Upper lobe of left lung (tissue), 6 donors: ENCODE results near the gene DYRK2. TPM values are rescaled to one million over a fixed set of nuclear protein-coding genes. Genes with fewer than 3 reads are reported as not detected.

Source experiments
- ATAC-seq, 2 donors: fragments of 200-7000 bp; cut with Tn5 transposase; one replicate each; pipeline ENCODE4 v1.9.1; 2022; ENCODE audit warnings: mild to moderate bottlenecking in 2 of 2, moderate library complexity in 2 of 2; ENCODE audit not compliant: low FRiP score in 2 of 2
- DNase-seq, 2 donors: peaks; one replicate each; pipeline ENCODE4 v3.0.0-alpha.2; 2019 to 2020
- H3K27ac ChIP-seq, 4 donors: fragments of 200-600 bp; sonication (generic); one replicate each; pipeline ENCODE4 v1.5.1; 2016 to 2019
- H3K27me3 ChIP-seq, 4 donors: fragments of 200-600 bp; sonication (generic); one replicate each; pipeline ENCODE4 v1.5.1; 2017 to 2019
- H3K36me3 ChIP-seq, 4 donors: fragments of 200-600 bp; sonication (generic); one replicate each; pipeline ENCODE4 v1.5.1; 2016 to 2019
- H3K4me1 ChIP-seq, 4 donors: fragments of 200-600 bp; sonication (generic); one replicate each; pipeline ENCODE4 v1.5.1; 2018 to 2019
- H3K4me3 ChIP-seq, 4 donors: fragments of 200-600 bp; sonication (generic); one replicate each; pipeline ENCODE4 v1.5.1; 2017 to 2019; ENCODE audit warnings: mild to moderate bottlenecking in 2 of 4, moderate library complexity in 1 of 4
- H3K9me3 ChIP-seq, 4 donors: fragments of 200-600 bp; sonication (generic); one replicate each; pipeline ENCODE4 v1.5.1; 2018 to 2019
- EP300 ChIP-seq, 4 donors: sonication (generic); formaldehyde crosslinking; IDR thresholded peaks; one replicate each; pipeline ENCODE4 v1.5.1; 2017; ENCODE audit warnings: antibody characterized with exemption in 4 of 4, control low read depth in 2 of 4
- POLR2A ChIP-seq, 4 donors: fragments of 450-650 bp; IDR thresholded peaks; one replicate each; pipeline ENCODE4 v1.5.1; 2016 to 2017; ENCODE audit warnings: antibody characterized with exemption in 4 of 4, mild to moderate bottlenecking in 2 of 4
- POLR2AphosphoS5 ChIP-seq, 2 donors: sonication (generic); formaldehyde crosslinking; IDR thresholded peaks; one replicate each; pipeline ENCODE4 v1.5.1; 2017; ENCODE audit warnings: antibody characterized with exemption in 2 of 2
- WGBS, 2 donors: methylation state at CpG; one replicate each; pipeline ENCODE4 v1.1.5; 2017 to 2018; 5-methylcytosine and 5-hydroxymethylcytosine counted together
- total RNA-seq, 6 donors: library from RNA; depleted of rRNA in 4 of 6; stranded (reverse); fragments of >200 nt in 4 of 6; gene quantifications; one replicate each; pipeline versions ENCODE4 v1.1.0 to v1.2.1, GENCODE V29; 2016 to 2021
- TF ChIP-seq, protein P1 (sequence below), 6 experiments: fragments of 450-650 bp in 4 of 6; fragments of 200-600 bp in 2 of 6; sonication (generic) in 2 of 6; IDR thresholded peaks; one replicate each; pipeline ENCODE4 v1.5.1; 2016 to 2019; ENCODE audit warnings: antibody characterized with exemption in 6 of 6
- donor health status: DM: no; HTN: no; CAD: no; lungs with moderate emphysema.
- donor health status: DM: no; HTN: yes; CAD: no; lungs with severe emphysema.

The DYRK2 gene
- total RNA-seq, 6 donors from 2014 or later = 11.3 to 54.5 (median 17.9) TPM

- ATAC-seq = no peak
- 54 to 60% methylated on average over 3 of the region's 3 CpGs for WGBS, 2 donors
- H3K27me3 ChIP-seq = no peaks in the 10 kb centered on the region
Measured at GRCh38 chr12:67613040-67613439, 35.5 kb upstream of the DYRK2 start.

GRCh38 chr12:67617629-67618028 is 30.9 kb upstream of the DYRK2 start:
- no peak overlapping the region for H3K27ac ChIP-seq
- WGBS, 2 donors = 88 to 92% methylated on average over 3 of the region's 3 CpGs
- no peaks in the 10 kb centered on the region for H3K36me3 ChIP-seq
- no peaks in the 10 kb centered on the region for H3K4me1 ChIP-seq
- DNase-seq = no peak
- TF ChIP-seq POLR2AphosphoS5 (IDR thresholded peaks at IDR 0.05) (no peak), EP300 (IDR thresholded peaks at IDR 0.05) (no peak), POLR2A (IDR thresholded peaks at IDR 0.05) (no peak)
- TF ChIP-seq, protein P1, sequence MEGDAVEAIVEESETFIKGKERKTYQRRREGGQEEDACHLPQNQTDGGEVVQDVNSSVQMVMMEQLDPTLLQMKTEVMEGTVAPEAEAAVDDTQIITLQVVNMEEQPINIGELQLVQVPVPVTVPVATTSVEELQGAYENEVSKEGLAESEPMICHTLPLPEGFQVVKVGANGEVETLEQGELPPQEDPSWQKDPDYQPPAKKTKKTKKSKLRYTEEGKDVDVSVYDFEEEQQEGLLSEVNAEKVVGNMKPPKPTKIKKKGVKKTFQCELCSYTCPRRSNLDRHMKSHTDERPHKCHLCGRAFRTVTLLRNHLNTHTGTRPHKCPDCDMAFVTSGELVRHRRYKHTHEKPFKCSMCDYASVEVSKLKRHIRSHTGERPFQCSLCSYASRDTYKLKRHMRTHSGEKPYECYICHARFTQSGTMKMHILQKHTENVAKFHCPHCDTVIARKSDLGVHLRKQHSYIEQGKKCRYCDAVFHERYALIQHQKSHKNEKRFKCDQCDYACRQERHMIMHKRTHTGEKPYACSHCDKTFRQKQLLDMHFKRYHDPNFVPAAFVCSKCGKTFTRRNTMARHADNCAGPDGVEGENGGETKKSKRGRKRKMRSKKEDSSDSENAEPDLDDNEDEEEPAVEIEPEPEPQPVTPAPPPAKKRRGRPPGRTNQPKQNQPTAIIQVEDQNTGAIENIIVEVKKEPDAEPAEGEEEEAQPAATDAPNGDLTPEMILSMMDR (IDR thresholded peaks at IDR 0.05) = no peak
- no peaks in the 10 kb centered on the region for H3K9me3 ChIP-seq
- no peak overlapping the region for H3K4me3 ChIP-seq
- ATAC-seq = no peak
- H3K27me3 ChIP-seq = no peaks in the 10 kb centered on the region

More at GRCh38 chr12:67613040-67613439, 35.5 kb upstream of the DYRK2 start:
- H3K4me3 ChIP-seq = no peak overlapping the region
- TF ChIP-seq POLR2AphosphoS5 (IDR thresholded peaks at IDR 0.05) (no peak), POLR2A (IDR thresholded peaks at IDR 0.05) (no peak), EP300 (IDR thresholded peaks at IDR 0.05) (no peak)
- TF ChIP-seq, protein P1 (IDR thresholded peaks at IDR 0.05) = no peak
- no peak overlapping the region for H3K27ac ChIP-seq
- H3K9me3 ChIP-seq = no peaks in the 10 kb centered on the region
- H3K36me3 ChIP-seq = no peaks in the 10 kb centered on the region
- DNase-seq = no peak
- no peaks in the 10 kb centered on the region for H3K4me1 ChIP-seq

DNA sequence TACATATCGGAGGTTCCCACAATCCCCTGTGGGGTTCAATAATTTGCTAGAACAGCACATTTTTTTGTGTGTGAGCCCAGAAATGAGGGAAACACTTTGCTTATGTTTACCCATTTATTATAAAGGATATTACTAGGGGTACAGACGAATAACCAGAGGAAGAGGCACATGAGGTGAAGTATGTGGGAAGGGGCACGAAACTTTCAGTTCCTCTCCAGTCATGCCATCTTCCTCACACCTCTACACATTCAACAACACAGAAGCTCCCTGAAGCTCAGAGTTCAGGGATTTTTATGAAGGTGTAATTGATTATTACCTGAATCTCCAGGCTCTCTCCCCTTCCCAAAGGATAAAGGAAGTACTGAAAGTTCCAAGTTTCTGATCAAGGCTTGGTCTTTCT is 30.2 kb upstream of the DYRK2 start:
- TF ChIP-seq, protein P1 (IDR thresholded peaks at IDR 0.05) = no peak
- TF ChIP-seq POLR2A (IDR thresholded peaks at IDR 0.05) (no peak), EP300 (IDR thresholded peaks at IDR 0.05) (no peak), POLR2AphosphoS5 (IDR thresholded peaks at IDR 0.05) (no peak)
- no peak for DNase-seq
- 85 to 88% methylated on average over 3 of the region's 3 CpGs for WGBS, 2 donors
- no peaks in the 10 kb centered on the region for H3K4me1 ChIP-seq
- H3K27me3 ChIP-seq = no peaks in the 10 kb centered on the region
- H3K4me3 ChIP-seq = no peak overlapping the region
- H3K27ac ChIP-seq = no peak overlapping the region
- no peak for ATAC-seq
- no peaks in the 10 kb centered on the region for H3K9me3 ChIP-seq
- no peaks in the 10 kb centered on the region for H3K36me3 ChIP-seq

DNA sequence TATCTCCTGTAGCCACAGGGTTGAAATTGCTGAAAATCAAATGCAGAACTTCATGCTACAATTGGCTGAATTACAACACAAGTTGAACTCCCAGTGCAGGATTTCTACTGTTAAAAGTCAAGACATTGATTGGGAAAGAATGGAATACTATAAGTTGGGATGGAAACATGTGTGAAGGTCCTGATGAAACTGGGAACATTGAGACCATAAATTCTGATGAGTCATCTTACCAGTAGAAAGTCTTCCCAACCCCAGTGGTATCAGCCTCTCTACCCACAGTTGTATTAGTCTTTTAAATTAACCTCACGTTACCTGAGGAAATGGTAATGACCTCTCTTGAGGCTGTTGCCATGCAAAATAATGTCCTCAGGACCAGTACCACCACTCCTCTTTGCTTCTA is 27.4 kb upstream of the DYRK2 start:
- Histone ChIP-seq H3K4me1 (no peaks in the 10 kb centered on the region), H3K27ac (no peak overlapping the region), H3K9me3 (no peaks in the 10 kb centered on the region), H3K4me3 (no peak overlapping the region), H3K36me3 (no peaks in the 10 kb centered on the region), H3K27me3 (no peaks in the 10 kb centered on the region)
- DNase-seq = no peak
- TF ChIP-seq EP300 (IDR thresholded peaks at IDR 0.05) (no peak), POLR2A (IDR thresholded peaks at IDR 0.05) (no peak), POLR2AphosphoS5 (IDR thresholded peaks at IDR 0.05) (no peak)
- TF ChIP-seq, protein P1 (IDR thresholded peaks at IDR 0.05) = no peak
- no peak for ATAC-seq
- WGBS, 2 donors = 93 to 100% methylated on average over 1 of the region's 1 CpG

- Histone ChIP-seq H3K36me3 (no peaks in the 10 kb centered on the region), H3K27me3 (no peaks in the 10 kb centered on the region), H3K4me1 (no peaks in the 10 kb centered on the region), H3K4me3 (no peak overlapping the region), H3K27ac (no peak overlapping the region), H3K9me3 (no peaks in the 10 kb centered on the region)
- no peak for ATAC-seq
- TF ChIP-seq, protein P1 (IDR thresholded peaks at IDR 0.05) = no peak
- TF ChIP-seq POLR2A (IDR thresholded peaks at IDR 0.05) (no peak), POLR2AphosphoS5 (IDR thresholded peaks at IDR 0.05) (no peak), EP300 (IDR thresholded peaks at IDR 0.05) (no peak)
- no peak for DNase-seq
- WGBS, 2 donors = 96 to 100% methylated on average over 4 of the region's 4 CpGs
Measured at GRCh38 chr12:67621926-67622325, 26.6 kb upstream of the DYRK2 start.
